Astrocyte (in vitro differentiated cells and primary cell): ENCODE results near the gene MYO1B. TPM values are rescaled to one million over a fixed set of nuclear protein-coding genes. Genes with fewer than 3 reads are reported as not detected.

ENCODE experiments used
- DNase-seq: peaks from one replicate; pipeline ENCODE4 v3.0.0-alpha.2; 2010; ENCODE audit warnings: low read depth
- FAIRE-seq: peaks from 2 replicates; lab custom pipeline; 2011; peaks lifted over from hg19 to GRCh38; lab: Jason Lieb, UNC
- H2AFZ ChIP-seq: 2 replicates; pipeline ENCODE4 v1.6.0; 2012; ENCODE audit warnings: low read depth, low read length, inconsistent platforms
- H3K27ac ChIP-seq: 2 replicates; pipeline ENCODE4 v1.5.1; 2011; ENCODE audit warnings: low read depth, low read length, inconsistent platforms
- H3K27me3 ChIP-seq: 2 replicates; pipeline ENCODE4 v1.6.0; 2011; ENCODE audit warnings: low read length, inconsistent platforms; ENCODE audit not compliant: insufficient read depth
- H3K36me3 ChIP-seq: 2 replicates; pipeline ENCODE4 v1.5.1; 2011; ENCODE audit warnings: low read length, inconsistent platforms; ENCODE audit not compliant: insufficient read depth
- H3K4me1 ChIP-seq: 2 replicates; pipeline ENCODE4 v1.5.1; 2011; ENCODE audit warnings: low read length, inconsistent platforms; ENCODE audit not compliant: insufficient read depth
- H3K4me2 ChIP-seq: 2 replicates; pipeline ENCODE4 v1.6.0; 2012; ENCODE audit warnings: low read length, inconsistent platforms
- H3K4me3 ChIP-seq: 2 replicates; pipeline ENCODE4 v1.5.1; 2011; ENCODE audit warnings: low read depth, mild to moderate bottlenecking, low read length, inconsistent platforms; ENCODE audit not compliant: insufficient read depth
- H3K79me2 ChIP-seq: 2 replicates; pipeline ENCODE4 v1.6.0; 2012; ENCODE audit warnings: mild to moderate bottlenecking, low read length, inconsistent platforms; ENCODE audit not compliant: insufficient read depth
- H3K9ac ChIP-seq: 2 replicates; pipeline ENCODE4 v1.6.0; 2012; ENCODE audit warnings: mild to moderate bottlenecking, low read length, inconsistent platforms
- H3K9me3 ChIP-seq: 2 replicates; pipeline ENCODE4 v1.5.1; 2012; ENCODE audit warnings: low read depth, mild to moderate bottlenecking, low read length, inconsistent platforms; ENCODE audit not compliant: insufficient read depth
- H4K20me1 ChIP-seq: 2 replicates; pipeline ENCODE4 v1.6.0; 2012; ENCODE audit warnings: low read length, inconsistent platforms; ENCODE audit not compliant: insufficient read depth
- H3K27ac Mint-ChIP-seq: one replicate; pipeline ENCODE4 v1.8.0; 2021; ENCODE audit warnings: mild to moderate bottlenecking, mixed read lengths; ENCODE audit not compliant: unreplicated experiment
- H3K27me3 Mint-ChIP-seq: one replicate; pipeline ENCODE4 v1.8.0; 2021; ENCODE audit warnings: low read depth, mixed read lengths; ENCODE audit not compliant: unreplicated experiment
- H3K36me3 Mint-ChIP-seq: one replicate; pipeline ENCODE4 v1.8.0; 2021; ENCODE audit warnings: low read depth, mixed read lengths; ENCODE audit not compliant: unreplicated experiment
- H3K4me1 Mint-ChIP-seq: one replicate; pipeline ENCODE4 v1.8.0; 2021; ENCODE audit warnings: low read depth, mixed read lengths; ENCODE audit not compliant: unreplicated experiment
- H3K4me3 Mint-ChIP-seq: one replicate; pipeline ENCODE4 v1.8.0; 2021; ENCODE audit warnings: mild to moderate bottlenecking, moderate library complexity, mixed read lengths; ENCODE audit not compliant: unreplicated experiment
- H3K9me3 Mint-ChIP-seq: one replicate; pipeline ENCODE4 v1.8.0; 2021; ENCODE audit warnings: mild to moderate bottlenecking, mixed read lengths; ENCODE audit not compliant: unreplicated experiment
- CTCF ChIP-seq: IDR thresholded peaks from 2 replicates; pipeline ENCODE4 v1.5.1; 2011; ENCODE audit warnings: low read depth, mild to moderate bottlenecking, inconsistent platforms, low read length, moderate library complexity; ENCODE audit not compliant: insufficient read depth
- EZH2 ChIP-seq: IDR thresholded peaks from 2 replicates; pipeline ENCODE4 v1.6.1; 2012; ENCODE audit warnings: mild to moderate bottlenecking, low read length, inconsistent platforms; ENCODE audit not compliant: insufficient read depth
- total RNA-seq: library from RNA; stranded (reverse); gene quantifications from 2 replicates; pipeline ENCODE4 v1.2.1, GENCODE V29; 2021

Gene MYO1B
- total RNA-seq, 1 donor from 2014 or later: 95.7 TPM

GRCh38 chr2:191301971-191302370, 56.8 kb downstream of the MYO1B start:
- Histone ChIP-seq H3K9me3 (no peaks in the 10 kb centered on the region), H3K27ac (no peak overlapping the region), H3K4me2 (no peak overlapping the region), H3K27me3 (no peaks in the 10 kb centered on the region), H3K4me1 (peaks cover 8% of the 10 kb centered on the region), H4K20me1 (peaks cover 63% of the 10 kb centered on the region), H3K4me3 (no peak overlapping the region), H3K9ac (no peak overlapping the region), H3K36me3 (peaks cover 13% of the 10 kb centered on the region), H3K79me2 (peaks cover 95% of the 10 kb centered on the region), H2AFZ (no peak overlapping the region)
- Mint-ChIP-seq H3K4me1 (peaks cover 32% of the 10 kb centered on the region), H3K27ac (no peak overlapping the region), H3K4me3 (no peak overlapping the region), H3K27me3 (no peaks in the 10 kb centered on the region), H3K9me3 (no peaks in the 10 kb centered on the region), H3K36me3 (peaks cover 13% of the 10 kb centered on the region)
- DNase-seq (no peak), FAIRE-seq (no peak)
- no peak for TF ChIP-seq EZH2
- TF ChIP-seq CTCF: no peak

DNA sequence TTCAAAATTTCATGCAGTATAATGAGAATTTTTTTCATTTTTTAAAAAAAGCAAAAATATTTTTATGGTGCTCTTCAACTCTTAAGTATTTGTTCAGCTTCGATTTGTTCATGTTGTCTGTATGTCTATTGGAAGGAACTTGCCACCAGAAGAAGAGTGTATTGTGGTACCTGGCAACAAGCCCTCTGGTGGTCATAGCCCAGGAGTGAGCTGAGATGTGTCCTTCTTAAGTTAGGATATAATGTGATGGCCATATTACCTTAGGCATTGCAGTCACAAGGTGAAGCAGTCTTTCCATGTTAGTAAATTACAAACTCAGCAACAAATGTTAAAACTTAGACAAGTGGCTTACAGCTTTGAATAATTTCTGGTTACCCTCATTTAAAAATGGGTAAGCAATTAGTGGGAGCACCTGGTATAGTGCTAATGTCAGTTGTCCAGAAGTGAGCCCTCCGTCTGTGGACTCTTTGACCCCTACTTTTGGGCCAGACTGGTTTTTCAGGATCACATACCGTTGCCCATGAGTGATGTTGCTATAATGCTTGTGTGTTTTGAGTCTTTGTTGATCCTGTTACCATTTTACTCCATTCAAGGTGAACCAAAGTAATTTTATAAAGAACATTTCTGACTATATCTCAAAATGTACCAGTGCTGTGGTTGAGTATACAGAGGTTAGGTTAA, 57.4 kb downstream of the MYO1B start:
- TF ChIP-seq EZH2 (no peak), CTCF (peak; percentile 18)
- H4K20me1 ChIP-seq: peaks cover 57% of the 10 kb centered on the region
- H3K4me1 Mint-ChIP-seq: peaks cover 28% of the 10 kb centered on the region
- peaks cover 8% of the 10 kb centered on the region for H3K4me1 ChIP-seq
- peaks cover 13% of the 10 kb centered on the region for H3K36me3 Mint-ChIP-seq
- no peaks in the 10 kb centered on the region for H3K9me3 ChIP-seq
- no peak overlapping the region for H2AFZ ChIP-seq
- H3K27me3 ChIP-seq: no peaks in the 10 kb centered on the region
- FAIRE-seq (no peak), DNase-seq (no peak)
- H3K27ac Mint-ChIP-seq: no peak overlapping the region
- H3K4me3 Mint-ChIP-seq: no peak overlapping the region
- no peak overlapping the region for H3K27ac ChIP-seq
- H3K4me2 ChIP-seq: no peak overlapping the region
- peaks cover 95% of the 10 kb centered on the region for H3K79me2 ChIP-seq
- H3K27me3 Mint-ChIP-seq: no peaks in the 10 kb centered on the region
- peaks cover 8% of the 10 kb centered on the region for H3K36me3 ChIP-seq
- H3K9ac ChIP-seq: no peak overlapping the region
- no peaks in the 10 kb centered on the region for H3K9me3 Mint-ChIP-seq
- no peak overlapping the region for H3K4me3 ChIP-seq
